CD4-positive, alpha-beta memory T cell (primary cell): ENCODE data around the gene OBSCN. TPM values are rescaled to one million over a fixed set of nuclear protein-coding genes. Genes with fewer than 3 reads are reported as not detected.

Experiments
- CTCF ChIA-PET: fragments of 350-600 bp; sonication (Branson Sonifier 250); formaldehyde crosslinking; loops from one replicate; lab custom pipeline; 2021; ENCODE audit warnings: inconsistent platforms; ENCODE audit not compliant: partially characterized antibody; lab: Charles Lee
- POLR2A ChIA-PET: fragments of 350-600 bp; sonication (Branson Sonifier 250); formaldehyde crosslinking; loops from one replicate; lab custom pipeline; 2021; ENCODE audit not compliant: partially characterized antibody; lab: Charles Lee
- DNase-seq, 5 donors: peaks; one replicate each; pipeline versions ENCODE4 v3.0.0 to v3.0.0-alpha.2; 2020 to 2022; ENCODE audit warnings: mixed read lengths in 1 of 5
- H3K27ac ChIP-seq: one replicate; pipeline ENCODE4 v1.7.0; 2013; ENCODE audit warnings: low read depth, low read length
- H3K27me3 ChIP-seq: 2 replicates; pipeline ENCODE4 v1.7.0; 2013; ENCODE audit warnings: mild to moderate bottlenecking, low read length, moderate library complexity; ENCODE audit not compliant: insufficient read depth
- H3K36me3 ChIP-seq: 2 replicates; pipeline ENCODE4 v1.7.0; 2013; ENCODE audit warnings: mild to moderate bottlenecking, low read length, moderate library complexity; ENCODE audit not compliant: insufficient read depth
- H3K4me1 ChIP-seq: 2 replicates; pipeline ENCODE4 v1.7.0; 2013; ENCODE audit warnings: mild to moderate bottlenecking, low read length, moderate library complexity; ENCODE audit not compliant: insufficient read depth
- H3K4me3 ChIP-seq, 2 donors: one replicate each; pipeline ENCODE4 v1.7.0; 2013; ENCODE audit warnings: low read length in 2 of 2, mild to moderate bottlenecking in 1 of 2
- H3K9me3 ChIP-seq, 2 donors: one replicate each; pipeline ENCODE4 v1.7.0; 2013; ENCODE audit warnings: low read length in 2 of 2, control low read depth in 1 of 2; ENCODE audit not compliant: control insufficient read depth in 1 of 2
- H3K27ac Mint-ChIP-seq, 7 donors: one replicate each; pipeline ENCODE4 v1.8.0; 2020 to 2021; ENCODE audit warnings: mixed read lengths in 7 of 7, mild to moderate bottlenecking in 6 of 7, inconsistent platforms in 3 of 7, moderate library complexity in 3 of 7
- H3K27me3 Mint-ChIP-seq, 2 donors: one replicate each; pipeline ENCODE4 v1.8.0; 2020 to 2021; ENCODE audit warnings: mixed read lengths in 2 of 2
- H3K36me3 Mint-ChIP-seq, 2 donors: one replicate each; pipeline ENCODE4 v1.8.0; 2020 to 2021; ENCODE audit warnings: mixed read lengths in 2 of 2, inconsistent platforms in 1 of 2, mild to moderate bottlenecking in 1 of 2
- H3K4me1 Mint-ChIP-seq, 4 donors: one replicate each; pipeline ENCODE4 v1.8.0; 2020 to 2021; ENCODE audit warnings: mixed read lengths in 4 of 4, mild to moderate bottlenecking in 1 of 4
- H3K4me3 Mint-ChIP-seq, 8 donors: one replicate each; pipeline ENCODE4 v1.8.0; 2020 to 2021; ENCODE audit warnings: mixed read lengths in 8 of 8, mild to moderate bottlenecking in 7 of 8, moderate library complexity in 6 of 8, inconsistent platforms in 3 of 8
- H3K9me3 Mint-ChIP-seq, 8 donors: one replicate each; pipeline ENCODE4 v1.8.0; 2020 to 2021; ENCODE audit warnings: mixed read lengths in 8 of 8, mild to moderate bottlenecking in 5 of 8, inconsistent platforms in 3 of 8, moderate library complexity in 1 of 8
- intact Hi-C: fragments of 100-400 bp; cut with micrococcal nuclease; formaldehyde crosslinking; loops from one replicate; pipeline ENCODE4 v1.15.1; 2023
- polyA plus RNA-seq, 2 donors: library from polyadenylated mRNA; unstranded; fragments of 300-500 nt; fragmentation: Illumina TruSeq; gene quantifications; one replicate each; pipeline ENCODE4 v1.2.3, GENCODE V29; 2021
- total RNA-seq, 2 experiments: library from RNA; stranded (reverse); gene quantifications; one replicate each; pipeline ENCODE4 v1.2.3, GENCODE V29; 2021

Gene OBSCN
- total and polyA plus RNA-seq, 4 experiments from 2014 or later = 0.19 to 91.4 (median 39.8) TPM

- Mint-ChIP-seq H3K27ac (no peak overlapping the region), H3K36me3 (peaks cover 23 to 27% of the 10 kb centered on the region in 2 donors), H3K27me3 (no peaks in the 10 kb centered on the region), H3K4me1 (no peaks in the 10 kb centered on the region), H3K9me3 (no peaks in the 10 kb centered on the region), H3K4me3 (no peak overlapping the region)
- Histone ChIP-seq H3K27me3 (no peaks in the 10 kb centered on the region), H3K36me3 (peaks cover 11% of the 10 kb centered on the region), H3K4me1 (no peaks in the 10 kb centered on the region), H3K4me3 (no peak overlapping the region), H3K9me3 (no peaks in the 10 kb centered on the region), H3K27ac (no peak overlapping the region)
- DNase-seq = no peak
- POLR2A ChIA-PET = no interaction called here
- intact Hi-C loops = no loop called here
- CTCF ChIA-PET = interaction anchor here (0.6 kb wide), 1 partner anchor 152 kb away, joined by 3 read pairs; no protein-coding TSS in a partner anchor
These were observed 111.7 kb downstream of the OBSCN start for GRCh38 chr1:228319352-228320088.

- H3K36me3 ChIP-seq = peaks cover 11% of the 10 kb centered on the region
- no peak overlapping the region for H3K4me3 ChIP-seq
- DNase-seq = no peak
- intact Hi-C loops = no loop called here
- CTCF ChIA-PET = no interaction called here
- H3K4me1 Mint-ChIP-seq = no peaks in the 10 kb centered on the region
- H3K4me3 Mint-ChIP-seq = no peak overlapping the region
- H3K27me3 ChIP-seq = no peaks in the 10 kb centered on the region
- POLR2A ChIA-PET = no interaction called here
- peaks cover 26 to 28% of the 10 kb centered on the region in 2 donors for H3K36me3 Mint-ChIP-seq
- H3K9me3 ChIP-seq = no peaks in the 10 kb centered on the region
- H3K9me3 Mint-ChIP-seq = peaks cover 0 to 2% (median 0%) of the 10 kb centered on the region in 8 donors
- H3K27ac Mint-ChIP-seq = no peak overlapping the region
- no peak overlapping the region for H3K27ac ChIP-seq
- H3K4me1 ChIP-seq = no peaks in the 10 kb centered on the region
- no peaks in the 10 kb centered on the region for H3K27me3 Mint-ChIP-seq
These were observed 112.5 kb downstream of the OBSCN start for GRCh38 chr1:228320394-228320793.

GRCh38 chr1:228321435-228321834, 113.6 kb downstream of the OBSCN start:
- H3K9me3 ChIP-seq = no peaks in the 10 kb centered on the region
- Mint-ChIP-seq H3K4me1 (no peaks in the 10 kb centered on the region), H3K9me3 (peaks cover 0 to 4% (median 0%) of the 10 kb centered on the region in 8 donors), H3K36me3 (peaks cover 30 to 34% of the 10 kb centered on the region in 2 donors), H3K4me3 (no peak overlapping the region), H3K27me3 (no peaks in the 10 kb centered on the region), H3K27ac (no peak overlapping the region)
- DNase-seq = no peak
- no peaks in the 10 kb centered on the region for H3K27me3 ChIP-seq
- CTCF ChIA-PET = no interaction called here
- no peak overlapping the region for H3K27ac ChIP-seq
- no peak overlapping the region for H3K4me3 ChIP-seq
- no peaks in the 10 kb centered on the region for H3K4me1 ChIP-seq
- peaks cover 11% of the 10 kb centered on the region for H3K36me3 ChIP-seq
- POLR2A ChIA-PET = no interaction called here
- intact Hi-C loops = no loop called here

GRCh38 chr1:228321895-228322294, 114.1 kb downstream of the OBSCN start:
- H3K36me3 Mint-ChIP-seq = peaks cover 30 to 34% of the 10 kb centered on the region in 2 donors
- H3K4me1 Mint-ChIP-seq = no peaks in the 10 kb centered on the region
- Histone ChIP-seq H3K4me3 (no peak overlapping the region), H3K27ac (no peak overlapping the region), H3K27me3 (no peaks in the 10 kb centered on the region), H3K36me3 (peaks cover 11% of the 10 kb centered on the region), H3K9me3 (no peaks in the 10 kb centered on the region), H3K4me1 (no peaks in the 10 kb centered on the region)
- ChIA-PET POLR2A (no interaction called here), CTCF (no interaction called here)
- intact Hi-C loops = no loop called here
- no peaks in the 10 kb centered on the region for H3K27me3 Mint-ChIP-seq
- no peak for DNase-seq
- peaks cover 0 to 4% (median 0%) of the 10 kb centered on the region in 8 donors for H3K9me3 Mint-ChIP-seq
- H3K4me3 Mint-ChIP-seq = no peak overlapping the region
- H3K27ac Mint-ChIP-seq = no peak overlapping the region

- H3K27me3 ChIP-seq = no peaks in the 10 kb centered on the region
- H3K4me3 Mint-ChIP-seq = no peak overlapping the region
- intact Hi-C loops = no loop called here
- H3K36me3 ChIP-seq = peaks cover 11% of the 10 kb centered on the region
- H3K27me3 Mint-ChIP-seq = no peaks in the 10 kb centered on the region
- ChIA-PET POLR2A (no interaction called here), CTCF (no interaction called here)
- peaks cover 0 to 4% (median 0%) of the 10 kb centered on the region in 8 donors for H3K9me3 Mint-ChIP-seq
- no peaks in the 10 kb centered on the region for H3K9me3 ChIP-seq
- no peaks in the 10 kb centered on the region for H3K4me1 Mint-ChIP-seq
- H3K27ac ChIP-seq = no peak overlapping the region
- H3K4me1 ChIP-seq = no peaks in the 10 kb centered on the region
- no peak overlapping the region for H3K27ac Mint-ChIP-seq
- no peak overlapping the region for H3K4me3 ChIP-seq
- DNase-seq = no peak
- H3K36me3 Mint-ChIP-seq = peaks cover 28 to 34% of the 10 kb centered on the region in 2 donors
These were observed 115.6 kb downstream of the OBSCN start for GRCh38 chr1:228323401-228323800.

- H3K4me3 ChIP-seq = no peak overlapping the region
- DNase-seq = no peak
These were observed 117.4 kb downstream of the OBSCN start for GRCh38 chr1:228325267-228325666.

GRCh38 chr1:228329887-228330286, 122.0 kb downstream of the OBSCN start:
- peaks cover 7 to 15% of the 10 kb centered on the region in 2 donors for H3K36me3 Mint-ChIP-seq
- no peaks in the 10 kb centered on the region for H3K27me3 Mint-ChIP-seq
- peaks cover 0 to 4% (median 0%) of the 10 kb centered on the region in 8 donors for H3K9me3 Mint-ChIP-seq
- H3K27ac Mint-ChIP-seq = no peak overlapping the region
- H3K9me3 ChIP-seq = no peaks in the 10 kb centered on the region
- H3K4me1 Mint-ChIP-seq = no peaks in the 10 kb centered on the region
- H3K27me3 ChIP-seq = no peaks in the 10 kb centered on the region
- intact Hi-C loops = no loop called here
- ChIA-PET CTCF (interaction anchor here (0.7 kb wide), 1 partner anchor 116 kb away, joined by 3 read pairs; no protein-coding TSS in a partner anchor), POLR2A (no interaction called here)
- DNase-seq = no peak
- no peaks in the 10 kb centered on the region for H3K4me1 ChIP-seq
- no peak overlapping the region for H3K27ac ChIP-seq
- H3K4me3 ChIP-seq = no peak overlapping the region
- H3K4me3 Mint-ChIP-seq = no peak overlapping the region
- no peaks in the 10 kb centered on the region for H3K36me3 ChIP-seq

More at GRCh38 chr1:228325267-228325666, 117.4 kb downstream of the OBSCN start:
- CTCF ChIA-PET = no interaction called here
- Mint-ChIP-seq H3K9me3 (peaks cover 0 to 4% (median 0%) of the 10 kb centered on the region in 8 donors), H3K27ac (no peak overlapping the region), H3K4me3 (no peak overlapping the region), H3K4me1 (no peaks in the 10 kb centered on the region), H3K27me3 (no peaks in the 10 kb centered on the region), H3K36me3 (peaks cover 28 to 34% of the 10 kb centered on the region in 2 donors)
- intact Hi-C loops = no loop called here
- Histone ChIP-seq H3K9me3 (no peaks in the 10 kb centered on the region), H3K36me3 (peaks cover 3% of the 10 kb centered on the region), H3K4me1 (no peaks in the 10 kb centered on the region), H3K27me3 (no peaks in the 10 kb centered on the region), H3K27ac (no peak overlapping the region)
- POLR2A ChIA-PET = no interaction called here
